Neuron (in vitro differentiated cells): ENCODE measurements around the gene TOGARAM2.

Experiments
- H2AFZ ChIP-seq: one replicate; pipeline ENCODE4 v1.6.1; 2013; ENCODE audit warnings: low read depth, mild to moderate bottlenecking, inconsistent platforms, low read length, moderate library complexity
- H3K27me3 ChIP-seq: one replicate; pipeline ENCODE4 v1.6.1; 2013; ENCODE audit warnings: low read length; ENCODE audit not compliant: insufficient read depth
- H3K36me3 ChIP-seq: one replicate; pipeline ENCODE4 v1.6.1; 2013; ENCODE audit warnings: low read length; ENCODE audit not compliant: insufficient read depth
- H3K4me1 ChIP-seq: one replicate; pipeline ENCODE4 v1.6.1; 2013; ENCODE audit warnings: low read length; ENCODE audit not compliant: insufficient read depth
- H3K4me3 ChIP-seq: 2 replicates; pipeline ENCODE4 v1.5.1; 2013; ENCODE audit warnings: mild to moderate bottlenecking, low read length, moderate library complexity
- H3K9me3 ChIP-seq: one replicate; pipeline ENCODE4 v1.6.1; 2013; ENCODE audit warnings: low read length

TOGARAM2 gene

GRCh38 chr2:28979576-28980366 lies 1.3 kb upstream of the TOGARAM2 start:
- Histone ChIP-seq H2AFZ (no peak overlapping the region), H3K27me3 (no peaks in the 10 kb centered on the region), H3K36me3 (no peaks in the 10 kb centered on the region), H3K4me1 (peaks cover 8% of the 10 kb centered on the region), H3K9me3 (no peaks in the 10 kb centered on the region), H3K4me3 (no peak overlapping the region)

GRCh38 chr2:28980368-28981015 lies 606 bp upstream of the TOGARAM2 start:
- no peak overlapping the region for H2AFZ ChIP-seq
- H3K36me3 ChIP-seq = no peaks in the 10 kb centered on the region
- no peaks in the 10 kb centered on the region for H3K9me3 ChIP-seq
- H3K4me3 ChIP-seq = no peak overlapping the region
- peaks cover 8% of the 10 kb centered on the region for H3K4me1 ChIP-seq
- H3K27me3 ChIP-seq = no peaks in the 10 kb centered on the region

DNA sequence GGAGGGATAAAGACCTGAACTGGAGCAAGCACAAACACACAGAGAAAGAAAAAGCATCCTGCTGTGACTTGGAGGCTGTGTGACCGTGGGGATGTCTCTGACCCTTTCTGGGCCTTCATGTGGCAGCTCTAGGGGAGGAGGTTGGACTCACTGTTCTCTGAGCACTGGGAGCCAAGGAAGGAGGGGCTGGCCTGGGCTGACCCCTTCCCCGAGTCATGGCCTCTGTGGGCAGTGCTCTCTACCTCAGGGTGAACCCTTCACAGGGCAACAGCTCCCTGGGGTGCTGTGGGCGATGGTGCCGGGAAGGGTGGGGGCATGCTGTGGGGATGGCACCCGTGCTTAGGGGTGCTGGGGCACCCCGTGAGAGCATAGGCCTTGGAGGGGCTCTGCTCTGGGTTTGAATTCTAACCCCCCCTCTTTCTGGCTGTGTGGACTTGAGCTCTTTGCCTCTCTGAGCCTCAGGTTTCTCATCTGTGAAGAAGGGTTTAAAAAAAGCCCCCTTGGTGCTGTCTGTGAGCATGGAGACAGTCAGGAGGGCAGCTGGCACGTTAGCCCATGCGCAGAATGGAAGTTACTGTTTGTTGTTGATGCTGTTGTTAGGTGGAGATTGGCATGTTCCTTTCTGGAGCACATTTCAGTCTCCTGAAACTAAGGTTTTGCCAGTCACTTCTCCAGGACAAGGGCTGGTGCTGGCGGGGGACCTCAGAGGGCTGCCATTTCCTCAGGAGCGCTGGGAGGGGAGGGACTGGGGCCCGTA lies 700 bp downstream of the TOGARAM2 start:
- H3K4me3 ChIP-seq = no peak overlapping the region
- H2AFZ ChIP-seq = no peak overlapping the region
- H3K9me3 ChIP-seq = no peaks in the 10 kb centered on the region
- peaks cover 8% of the 10 kb centered on the region for H3K4me1 ChIP-seq
- no peaks in the 10 kb centered on the region for H3K27me3 ChIP-seq
- no peaks in the 10 kb centered on the region for H3K36me3 ChIP-seq

GRCh38 chr2:28982381-28982950 lies 1.4 kb downstream of the TOGARAM2 start:
- no peaks in the 10 kb centered on the region for H3K27me3 ChIP-seq
- no peaks in the 10 kb centered on the region for H3K36me3 ChIP-seq
- H3K9me3 ChIP-seq = no peaks in the 10 kb centered on the region
- peaks cover 8% of the 10 kb centered on the region for H3K4me1 ChIP-seq
- H3K4me3 ChIP-seq = no peak overlapping the region
- no peak overlapping the region for H2AFZ ChIP-seq

GRCh38 chr2:28986429-28986828 lies 5.3 kb downstream of the TOGARAM2 start:
- H3K36me3 ChIP-seq = no peaks in the 10 kb centered on the region
- H3K4me3 ChIP-seq = no peak overlapping the region
- H2AFZ ChIP-seq = no peak overlapping the region
- H3K4me1 ChIP-seq = peaks cover 3% of the 10 kb centered on the region
- no peaks in the 10 kb centered on the region for H3K27me3 ChIP-seq
- H3K9me3 ChIP-seq = no peaks in the 10 kb centered on the region

- H3K27me3 ChIP-seq = peaks cover 2% of the 10 kb centered on the region
- H3K36me3 ChIP-seq = no peaks in the 10 kb centered on the region
- no peaks in the 10 kb centered on the region for H3K9me3 ChIP-seq
- H3K4me3 ChIP-seq = no peak overlapping the region
- H2AFZ ChIP-seq = no peak overlapping the region
- peaks cover 7% of the 10 kb centered on the region for H3K4me1 ChIP-seq
Measured at GRCh38 chr2:28989973-28990372, 8.9 kb downstream of the TOGARAM2 start.

DNA sequence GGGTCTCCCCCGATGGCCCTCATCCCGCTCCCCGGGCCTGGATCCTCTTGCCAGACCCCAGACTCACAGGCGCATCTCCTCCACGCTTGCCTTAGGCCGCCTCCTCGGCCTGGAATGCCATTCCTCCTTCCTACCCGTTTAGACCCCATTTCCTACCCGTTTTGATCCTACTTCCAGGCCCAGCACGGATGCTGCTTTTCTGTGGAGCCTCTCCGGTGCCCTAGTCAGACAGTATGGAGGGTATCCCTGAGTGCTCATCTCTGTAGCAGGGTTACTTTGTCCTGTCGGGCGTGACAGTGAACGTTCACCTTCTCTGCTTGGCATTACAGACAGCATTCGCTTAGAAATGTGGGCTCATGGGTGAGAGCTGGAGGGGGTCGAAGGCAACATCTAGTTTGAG lies 9.3 kb downstream of the TOGARAM2 start:
- H3K36me3 ChIP-seq = no peaks in the 10 kb centered on the region
- peaks cover 7% of the 10 kb centered on the region for H3K4me1 ChIP-seq
- H3K9me3 ChIP-seq = no peaks in the 10 kb centered on the region
- H3K27me3 ChIP-seq = peaks cover 2% of the 10 kb centered on the region
- no peak overlapping the region for H2AFZ ChIP-seq
- no peak overlapping the region for H3K4me3 ChIP-seq

- Histone ChIP-seq H3K36me3 (no peaks in the 10 kb centered on the region), H3K4me1 (peaks cover 7% of the 10 kb centered on the region), H2AFZ (no peak overlapping the region), H3K9me3 (no peaks in the 10 kb centered on the region), H3K27me3 (peaks cover 2% of the 10 kb centered on the region), H3K4me3 (no peak overlapping the region)
Measured at GRCh38 chr2:28991021-28991420, 9.9 kb downstream of the TOGARAM2 start.

DNA sequence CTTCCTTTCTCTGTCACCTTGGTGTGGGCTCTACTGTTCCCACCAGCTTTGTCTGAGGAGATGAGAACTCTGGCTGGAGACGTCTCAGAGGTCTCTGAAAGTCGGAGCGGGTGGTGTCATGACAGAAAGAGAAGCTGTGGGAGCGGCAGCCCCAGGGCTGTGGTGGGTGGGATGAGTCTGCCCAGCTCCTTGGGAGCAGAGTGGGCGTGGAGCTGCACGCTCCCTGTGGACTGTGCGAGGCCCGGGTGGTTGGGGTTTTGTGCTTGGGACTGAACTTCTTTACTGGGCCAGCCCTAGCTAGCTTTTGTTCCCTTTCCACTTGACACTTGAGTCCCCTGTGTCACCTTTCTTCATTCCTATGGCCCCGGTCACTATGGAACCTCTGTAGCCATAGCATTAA lies 10.4 kb downstream of the TOGARAM2 start:
- H3K27me3 ChIP-seq = peaks cover 2% of the 10 kb centered on the region
- H3K4me3 ChIP-seq = no peak overlapping the region
- no peaks in the 10 kb centered on the region for H3K36me3 ChIP-seq
- H3K9me3 ChIP-seq = no peaks in the 10 kb centered on the region
- H3K4me1 ChIP-seq = peaks cover 7% of the 10 kb centered on the region
- no peak overlapping the region for H2AFZ ChIP-seq

- H3K9me3 ChIP-seq = no peaks in the 10 kb centered on the region
- peaks cover 11% of the 10 kb centered on the region for H3K4me1 ChIP-seq
- no peak overlapping the region for H3K4me3 ChIP-seq
- H2AFZ ChIP-seq = no peak overlapping the region
- H3K36me3 ChIP-seq = no peaks in the 10 kb centered on the region
- peaks cover 2% of the 10 kb centered on the region for H3K27me3 ChIP-seq
Measured at GRCh38 chr2:28993206-28993960, 12.3 kb downstream of the TOGARAM2 start.

- Histone ChIP-seq H3K9me3 (no peaks in the 10 kb centered on the region), H3K27me3 (peaks cover 2% of the 10 kb centered on the region), H2AFZ (no peak overlapping the region), H3K4me1 (peaks cover 11% of the 10 kb centered on the region), H3K36me3 (no peaks in the 10 kb centered on the region), H3K4me3 (no peak overlapping the region)
Measured at GRCh38 chr2:28994074-28994473, 13.0 kb downstream of the TOGARAM2 start.

DNA sequence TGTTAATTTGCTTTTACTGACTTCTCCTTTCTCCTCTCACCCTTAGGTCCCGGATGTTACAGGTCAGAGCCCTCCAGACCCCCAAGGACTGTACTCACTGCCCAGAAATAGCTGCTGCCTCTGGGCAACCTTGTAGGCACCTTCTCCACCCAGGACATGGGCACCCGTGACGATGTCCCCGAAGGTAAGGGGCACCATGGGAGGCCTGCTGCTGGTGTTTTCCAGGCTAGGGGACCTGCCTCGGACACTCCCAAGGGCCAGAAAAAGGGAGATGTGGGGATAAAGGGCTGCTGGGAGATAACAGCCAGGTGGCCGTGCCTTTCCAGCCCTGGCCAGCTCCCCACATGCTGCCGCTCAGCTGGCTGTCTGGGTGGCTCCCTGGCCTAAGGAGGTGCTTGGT lies 13.6 kb downstream of the TOGARAM2 start:
- H2AFZ ChIP-seq = no peak overlapping the region
- H3K4me3 ChIP-seq = no peak overlapping the region
- peaks cover 11% of the 10 kb centered on the region for H3K4me1 ChIP-seq
- H3K27me3 ChIP-seq = peaks cover 2% of the 10 kb centered on the region
- no peaks in the 10 kb centered on the region for H3K36me3 ChIP-seq
- no peaks in the 10 kb centered on the region for H3K9me3 ChIP-seq
